HEK293 (cell line): Measurements from ENCODE around the gene PITPNM3.

Experiments used
- CTCF ChIA-PET: fragments of 350-600 bp; formaldehyde crosslinking; extraction: SDS; loops from one replicate; lab custom pipeline; 2021; ENCODE audit warnings: antibody characterized with exemption; lab: Yijun Ruan, JAX
- POLR2A ChIA-PET: fragments of 300-600 bp; formaldehyde crosslinking; extraction: SDS; loops from one replicate; lab custom pipeline; 2020; ENCODE audit warnings: antibody characterized with exemption, inconsistent platforms; lab: Yijun Ruan, JAX
- H3K27ac ChIP-seq: fragments of 200-500 bp; sonication (Bioruptor generic); 2 replicates; pipeline ENCODE4 v1.5.1; 2014; ENCODE audit warnings: low read depth, low read length, control low read depth, inconsistent platforms; ENCODE audit errors: extremely low read depth
- H3K36me3 ChIP-seq, 2 experiments: fragments of 200-500 bp in 1 of 2; sonication (Bioruptor generic) in 1 of 2; 1 replicate in 1 of 2; 2 replicates in 1 of 2; pipeline ENCODE4 v1.5.1; 2014 to 2017; ENCODE audit warnings: inconsistent platforms in 2 of 2, low read length in 2 of 2; ENCODE audit not compliant: control insufficient read depth in 2 of 2, insufficient read depth in 1 of 2
- H3K4me1 ChIP-seq: fragments of 200-500 bp; sonication (Bioruptor generic); 2 replicates; pipeline ENCODE4 v1.5.1; 2014; ENCODE audit warnings: mild to moderate bottlenecking, low read length, inconsistent platforms; ENCODE audit not compliant: control insufficient read depth, insufficient read depth
- H3K4me3 ChIP-seq: 2 replicates; pipeline ENCODE4 v1.5.1; 2011; ENCODE audit warnings: low read depth, mild to moderate bottlenecking, control low read depth, low read length, moderate library complexity
- H3K9me3 ChIP-seq: fragments of 200-500 bp; sonication (Bioruptor generic); 2 replicates; pipeline ENCODE4 v1.5.1; 2014; ENCODE audit warnings: low read depth, low read length, inconsistent platforms; ENCODE audit not compliant: control insufficient read depth, insufficient read depth
- EGR2 ChIP-seq: fragments of 450-650 bp; formaldehyde crosslinking; IDR thresholded peaks from 2 replicates; pipeline ENCODE4 v1.5.1; 2016; ENCODE audit warnings: low read depth, missing biosample characterization, missing genetic modification characterization
- GLIS1 ChIP-seq: fragments of 450-650 bp; formaldehyde crosslinking; IDR thresholded peaks from 2 replicates; pipeline ENCODE4 v1.5.1; 2016; ENCODE audit warnings: missing biosample characterization, missing genetic modification characterization
- MEIS1 ChIP-seq: sonication (generic); formaldehyde crosslinking; IDR thresholded peaks from 2 replicates; pipeline ENCODE4 v1.8.1; 2022; ENCODE audit warnings: missing genetic modification reagents, mild to moderate bottlenecking, borderline replicate concordance
- SP3 ChIP-seq: fragments of 450-650 bp; formaldehyde crosslinking; IDR thresholded peaks from 2 replicates; pipeline ENCODE4 v1.5.1; 2016; ENCODE audit warnings: missing biosample characterization, missing genetic modification characterization
- SP7 ChIP-seq: fragments of 450-650 bp; formaldehyde crosslinking; IDR thresholded peaks from 2 replicates; pipeline ENCODE4 v1.5.1; 2016; ENCODE audit warnings: missing biosample characterization, missing genetic modification characterization
- ZBTB8A ChIP-seq: fragments of 450-650 bp; formaldehyde crosslinking; IDR thresholded peaks from 2 replicates; pipeline ENCODE4 v1.5.1; 2016; ENCODE audit warnings: missing biosample characterization, missing genetic modification characterization
- ZFHX2 ChIP-seq: fragments of 450-650 bp; formaldehyde crosslinking; conservative IDR thresholded peaks from 2 replicates; pipeline ENCODE4 v1.5.1; 2016; ENCODE audit warnings: missing biosample characterization, missing genetic modification characterization
- ZIC2 ChIP-seq: fragments of 450-650 bp; formaldehyde crosslinking; IDR thresholded peaks from 2 replicates; pipeline ENCODE4 v1.5.1; 2016; ENCODE audit warnings: missing biosample characterization, missing genetic modification characterization
- ZNF16 ChIP-seq: fragments of 450-650 bp; formaldehyde crosslinking; IDR thresholded peaks from 2 replicates; pipeline ENCODE4 v1.5.1; 2016; ENCODE audit warnings: low read depth, missing biosample characterization, missing genetic modification characterization
- ZNF335 ChIP-seq: fragments of 450-650 bp; formaldehyde crosslinking; conservative IDR thresholded peaks from 2 replicates; pipeline ENCODE4 v1.5.1; 2016; ENCODE audit warnings: missing biosample characterization, missing genetic modification characterization
- ZNF404 ChIP-seq: fragments of 450-650 bp; formaldehyde crosslinking; IDR thresholded peaks from 2 replicates; pipeline ENCODE4 v1.5.1; 2017; ENCODE audit warnings: missing biosample characterization, missing genetic modification characterization
- ZNF426 ChIP-seq: fragments of 450-650 bp; formaldehyde crosslinking; IDR thresholded peaks from 2 replicates; pipeline ENCODE4 v1.5.1; 2017; ENCODE audit warnings: missing biosample characterization, missing genetic modification characterization, mild to moderate bottlenecking, inconsistent platforms, moderate library complexity
- ZNF473 ChIP-seq: fragments of 450-650 bp; formaldehyde crosslinking; IDR thresholded peaks from 2 replicates; pipeline ENCODE4 v1.5.1; 2017; ENCODE audit warnings: missing biosample characterization, missing genetic modification characterization
- ZNF501 ChIP-seq: fragments of 450-650 bp; formaldehyde crosslinking; IDR thresholded peaks from 2 replicates; pipeline ENCODE4 v1.5.1; 2016; ENCODE audit warnings: missing biosample characterization, missing genetic modification characterization
- ZNF514 ChIP-seq: fragments of 450-650 bp; formaldehyde crosslinking; IDR thresholded peaks from 2 replicates; pipeline ENCODE4 v1.5.1; 2016; ENCODE audit warnings: missing biosample characterization, missing genetic modification characterization
- ZNF785 ChIP-seq: fragments of 450-650 bp; formaldehyde crosslinking; IDR thresholded peaks from 2 replicates; pipeline ENCODE4 v1.5.1; 2016; ENCODE audit warnings: missing biosample characterization, missing genetic modification characterization
- TF ChIP-seq, protein P1 (sequence below): fragments of 450-650 bp; formaldehyde crosslinking; conservative IDR thresholded peaks from 2 replicates; pipeline ENCODE4 v1.5.1; 2016; ENCODE audit warnings: low read depth, missing biosample characterization, missing genetic modification characterization
- TF ChIP-seq, protein P2 (sequence below): fragments of 450-650 bp; formaldehyde crosslinking; IDR thresholded peaks from 2 replicates; pipeline ENCODE4 v1.5.1; 2016; ENCODE audit warnings: missing biosample characterization, missing genetic modification characterization
- TF ChIP-seq, protein P3 (sequence below): sonication (generic); formaldehyde crosslinking; IDR thresholded peaks from 2 replicates; pipeline ENCODE4 v1.8.1; 2022; ENCODE audit warnings: mild to moderate bottlenecking, moderate library complexity, missing genetic modification reagents

PITPNM3 gene

DNA sequence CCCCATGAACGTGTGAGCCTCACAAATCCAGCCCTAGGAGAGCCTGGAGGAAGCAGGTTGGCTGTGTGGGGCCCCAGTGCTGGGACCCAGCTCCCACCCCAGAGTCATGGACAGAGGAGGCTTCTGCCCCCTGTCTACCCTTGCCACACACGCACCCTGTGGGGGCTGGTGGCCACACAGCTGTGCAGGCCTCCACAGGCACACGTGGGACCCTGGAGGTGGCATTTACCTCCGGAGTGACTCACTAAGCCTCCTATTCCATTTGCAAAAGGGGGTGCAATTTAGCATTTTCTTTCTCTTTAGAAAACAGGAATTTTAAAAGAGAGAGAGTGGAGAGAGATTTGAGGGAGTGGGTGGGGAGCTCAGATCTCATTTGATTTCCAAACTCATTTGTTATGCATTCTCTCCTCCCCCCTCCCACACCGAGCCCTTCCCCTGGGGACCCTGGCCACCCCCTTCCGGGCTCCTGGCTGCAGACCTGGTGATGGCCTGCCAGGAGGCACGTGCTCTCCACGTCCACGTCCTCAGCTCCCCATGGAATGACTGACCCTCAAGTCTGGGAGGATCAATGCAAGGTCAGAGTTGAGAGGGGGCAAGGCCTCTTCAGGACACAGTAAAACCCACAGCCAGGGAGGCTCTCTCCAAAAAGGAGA lies 6.8 kb downstream of the PITPNM3 start:
- POLR2A ChIA-PET = no interaction called here
- Histone ChIP-seq H3K27ac (no peak overlapping the region), H3K9me3 (no peaks in the 10 kb centered on the region), H3K4me3 (no peak overlapping the region), H3K4me1 (no peaks in the 10 kb centered on the region)
- TF ChIP-seq GLIS1 (peak; percentile 77), ZIC2 (peak; percentile 50; the same call in 1 of the 2 replicates), EGR2 (peak; percentile 57; the same call in 1 of the 2 replicates), ZNF514 (tag by site-specific recombination) (no peak), ZFHX2 (tag by site-specific recombination) (peak; percentile 38; the same call in 1 of the 2 replicates)
- TF ChIP-seq, protein P1, sequence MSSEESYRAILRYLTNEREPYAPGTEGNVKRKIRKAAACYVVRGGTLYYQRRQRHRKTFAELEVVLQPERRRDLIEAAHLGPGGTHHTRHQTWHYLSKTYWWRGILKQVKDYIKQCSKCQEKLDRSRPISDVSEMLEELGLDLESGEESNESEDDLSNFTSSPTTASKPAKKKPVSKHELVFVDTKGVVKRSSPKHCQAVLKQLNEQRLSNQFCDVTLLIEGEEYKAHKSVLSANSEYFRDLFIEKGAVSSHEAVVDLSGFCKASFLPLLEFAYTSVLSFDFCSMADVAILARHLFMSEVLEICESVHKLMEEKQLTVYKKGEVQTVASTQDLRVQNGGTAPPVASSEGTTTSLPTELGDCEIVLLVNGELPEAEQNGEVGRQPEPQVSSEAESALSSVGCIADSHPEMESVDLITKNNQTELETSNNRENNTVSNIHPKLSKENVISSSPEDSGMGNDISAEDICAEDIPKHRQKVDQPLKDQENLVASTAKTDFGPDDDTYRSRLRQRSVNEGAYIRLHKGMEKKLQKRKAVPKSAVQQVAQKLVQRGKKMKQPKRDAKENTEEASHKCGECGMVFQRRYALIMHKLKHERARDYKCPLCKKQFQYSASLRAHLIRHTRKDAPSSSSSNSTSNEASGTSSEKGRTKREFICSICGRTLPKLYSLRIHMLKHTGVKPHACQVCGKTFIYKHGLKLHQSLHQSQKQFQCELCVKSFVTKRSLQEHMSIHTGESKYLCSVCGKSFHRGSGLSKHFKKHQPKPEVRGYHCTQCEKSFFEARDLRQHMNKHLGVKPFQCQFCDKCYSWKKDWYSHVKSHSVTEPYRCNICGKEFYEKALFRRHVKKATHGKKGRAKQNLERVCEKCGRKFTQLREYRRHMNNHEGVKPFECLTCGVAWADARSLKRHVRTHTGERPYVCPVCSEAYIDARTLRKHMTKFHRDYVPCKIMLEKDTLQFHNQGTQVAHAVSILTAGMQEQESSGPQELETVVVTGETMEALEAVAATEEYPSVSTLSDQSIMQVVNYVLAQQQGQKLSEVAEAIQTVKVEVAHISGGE (tag by site-specific recombination) = no peak
- TF ChIP-seq, all 188 proteins: peak for 4
- no peaks in the 10 kb centered on the region for H3K36me3 ChIP-seq
- CTCF ChIA-PET = interaction anchor here (0.5 to 1.8 kb wide), 4 partner anchors 54 to 1006 kb away, joined by 3 to 8 read pairs (median 4); no protein-coding TSS in a partner anchor

DNA sequence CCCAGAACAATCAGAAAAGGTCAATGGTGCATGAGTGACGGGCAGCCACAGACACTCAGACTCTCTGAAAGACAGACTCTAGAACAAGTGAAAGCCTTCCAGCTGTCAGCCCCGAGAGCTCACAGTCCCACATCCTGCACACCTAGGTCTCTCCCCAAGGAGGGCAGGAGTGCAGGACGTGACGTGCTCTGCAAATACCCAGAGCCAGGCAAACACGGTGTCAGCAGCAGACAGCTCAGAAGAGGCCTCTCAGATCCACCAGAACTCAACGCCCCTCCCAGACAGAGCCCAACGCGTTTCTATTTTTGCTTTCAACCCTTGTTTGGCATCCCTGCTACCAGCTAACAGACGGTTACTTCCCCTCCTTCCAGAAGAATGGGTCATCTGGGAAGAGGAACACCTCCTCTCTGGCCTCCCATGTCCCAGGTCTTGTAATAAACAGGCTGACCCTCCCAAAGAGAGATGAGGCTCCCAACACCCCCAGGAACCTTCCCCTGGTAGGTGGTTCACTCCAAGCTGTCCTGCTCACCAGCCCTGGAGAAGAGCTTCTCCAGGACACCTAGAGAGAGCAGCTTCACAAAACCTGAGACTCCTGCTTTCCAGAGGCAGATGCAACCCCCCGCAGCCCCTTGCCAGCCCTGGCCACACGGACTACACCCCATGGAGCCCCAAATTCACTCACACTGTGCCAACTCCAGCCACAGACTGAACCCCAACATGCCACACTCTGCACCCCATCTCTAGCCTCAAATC lies 7.6 kb downstream of the PITPNM3 start:
- Histone ChIP-seq H3K4me3 (no peak overlapping the region), H3K4me1 (no peaks in the 10 kb centered on the region), H3K9me3 (no peaks in the 10 kb centered on the region), H3K36me3 (no peaks in the 10 kb centered on the region), H3K27ac (no peak overlapping the region)
- POLR2A ChIA-PET = no interaction called here
- CTCF ChIA-PET = interaction anchor here (1.2 to 1.8 kb wide), 2 partner anchors 53 to 76 kb away, joined by 3 to 8 read pairs; no protein-coding TSS in a partner anchor
- TF ChIP-seq SP3 (tag by site-specific recombination) (no peak), SP7 (tag by site-specific recombination) (no peak), ZNF16 (tag by site-specific recombination) (no peak), ZBTB8A (no peak), ZNF426 (tag by site-specific recombination) (no peak), ZNF473 (no peak), ZNF404 (tag by site-specific recombination) (no peak)
- TF ChIP-seq, protein P2, sequence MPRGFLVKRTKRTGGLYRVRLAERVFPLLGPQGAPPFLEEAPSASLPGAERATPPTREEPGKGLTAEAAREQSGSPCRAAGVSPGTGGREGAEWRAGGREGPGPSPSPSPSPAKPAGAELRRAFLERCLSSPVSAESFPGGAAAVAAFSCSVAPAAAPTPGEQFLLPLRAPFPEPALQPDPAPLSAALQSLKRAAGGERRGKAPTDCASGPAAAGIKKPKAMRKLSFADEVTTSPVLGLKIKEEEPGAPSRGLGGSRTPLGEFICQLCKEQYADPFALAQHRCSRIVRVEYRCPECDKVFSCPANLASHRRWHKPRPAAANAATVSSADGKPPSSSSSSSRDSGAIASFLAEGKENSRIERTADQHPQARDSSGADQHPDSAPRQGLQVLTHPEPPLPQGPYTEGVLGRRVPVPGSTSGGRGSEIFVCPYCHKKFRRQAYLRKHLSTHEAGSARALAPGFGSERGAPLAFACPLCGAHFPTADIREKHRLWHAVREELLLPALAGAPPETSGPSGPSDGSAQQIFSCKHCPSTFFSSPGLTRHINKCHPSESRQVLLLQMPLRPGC (tag by site-specific recombination) = no peak

DNA sequence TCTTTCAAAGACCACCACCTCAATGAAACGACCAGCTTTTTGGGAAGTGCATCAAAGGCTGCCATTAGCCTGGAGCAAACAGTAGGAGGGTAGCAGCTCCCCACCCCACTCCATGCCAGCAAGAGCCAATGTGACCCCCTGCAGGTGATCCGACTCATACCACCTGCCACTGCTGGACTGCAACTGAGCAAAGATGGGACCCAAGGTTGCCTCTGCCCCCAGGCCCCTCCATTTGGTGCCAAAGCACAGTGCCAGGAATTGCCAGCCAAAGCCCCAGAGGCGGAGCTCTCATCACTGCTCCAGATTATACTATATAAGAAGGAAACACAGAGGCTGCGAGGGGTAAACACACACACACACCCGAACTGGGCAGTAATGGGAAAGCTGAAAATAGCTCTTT lies 8.3 kb downstream of the PITPNM3 start:
- no peak overlapping the region for H3K27ac ChIP-seq
- CTCF ChIA-PET = interaction anchor here (0.6 to 1.8 kb wide), 2 partner anchors 75 to 418 kb away, joined by 3 to 8 read pairs; no protein-coding TSS in a partner anchor
- POLR2A ChIA-PET = no interaction called here
- no peak overlapping the region for H3K4me3 ChIP-seq
- no peaks in the 10 kb centered on the region for H3K9me3 ChIP-seq
- TF ChIP-seq GLIS1 = peak; percentile 55
- peak; percentile 70 for TF ChIP-seq ZIC2
- TF ChIP-seq, protein P3, sequence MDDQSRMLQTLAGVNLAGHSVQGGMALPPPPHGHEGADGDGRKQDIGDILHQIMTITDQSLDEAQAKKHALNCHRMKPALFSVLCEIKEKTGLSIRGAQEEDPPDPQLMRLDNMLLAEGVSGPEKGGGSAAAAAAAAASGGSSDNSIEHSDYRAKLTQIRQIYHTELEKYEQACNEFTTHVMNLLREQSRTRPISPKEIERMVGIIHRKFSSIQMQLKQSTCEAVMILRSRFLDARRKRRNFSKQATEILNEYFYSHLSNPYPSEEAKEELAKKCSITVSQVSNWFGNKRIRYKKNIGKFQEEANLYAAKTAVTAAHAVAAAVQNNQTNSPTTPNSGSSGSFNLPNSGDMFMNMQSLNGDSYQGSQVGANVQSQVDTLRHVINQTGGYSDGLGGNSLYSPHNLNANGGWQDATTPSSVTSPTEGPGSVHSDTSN (CRISPR knock-in tag) = no peak
- TF ChIP-seq ZNF785 (tag by site-specific recombination) = no peak
- TF ChIP-seq ZNF335 = no peak
- TF ChIP-seq MEIS1 (CRISPR knock-in tag) = no peak
- no peak for TF ChIP-seq ZNF501 (tag by site-specific recombination)
- no peaks in the 10 kb centered on the region for H3K36me3 ChIP-seq
- H3K4me1 ChIP-seq = no peaks in the 10 kb centered on the region
